ENCODE data around the gene OBSCN. TPM values are rescaled to one million over a fixed set of nuclear protein-coding genes. Genes with fewer than 3 reads are reported as not detected.

OBSCN gene
- total RNA-seq, 1 donor from 2014 or later, result 25.7 TPM

DNA sequence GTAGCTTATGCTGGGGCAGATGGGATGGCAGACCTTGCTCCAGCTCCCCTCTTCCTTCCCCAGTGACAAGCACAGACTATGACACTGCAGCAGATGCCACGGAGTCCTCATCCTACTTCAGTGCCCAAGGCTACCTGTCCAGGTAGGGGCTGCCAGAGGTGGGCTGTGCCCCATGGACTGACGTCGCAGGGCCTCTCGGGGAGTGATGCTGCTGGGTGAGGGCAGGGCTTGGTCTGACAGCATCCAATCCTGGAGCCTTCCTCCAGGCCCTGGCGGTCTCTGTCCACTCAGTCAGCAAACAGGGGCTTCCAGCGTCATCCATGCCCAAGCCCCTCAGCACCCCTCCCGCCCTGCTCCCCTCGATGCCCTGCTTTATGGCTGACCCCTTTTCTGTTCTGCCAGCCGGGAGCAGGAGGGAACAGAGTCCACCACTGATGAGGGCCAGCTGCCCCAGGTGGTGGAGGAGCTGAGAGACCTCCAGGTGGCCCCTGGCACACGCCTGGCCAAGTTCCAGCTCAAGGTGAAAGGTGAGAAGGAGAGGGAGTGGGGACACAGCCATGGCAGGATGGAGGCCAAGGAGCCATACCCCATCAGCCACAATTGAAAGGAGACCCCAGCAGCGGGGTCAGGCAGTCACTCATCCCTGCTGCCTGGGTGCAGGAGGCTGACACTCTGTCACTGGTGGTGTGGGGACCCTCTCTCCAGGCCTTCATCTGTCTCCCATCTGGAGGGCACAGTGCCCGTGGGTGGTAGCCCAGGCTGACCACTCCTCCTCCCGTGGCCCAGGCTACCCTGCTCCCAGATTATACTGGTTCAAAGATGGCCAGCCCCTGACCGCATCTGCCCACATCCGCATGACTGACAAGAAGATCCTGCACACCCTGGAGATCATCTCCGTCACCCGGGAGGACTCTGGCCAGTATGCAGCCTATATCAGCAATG lies 125.2 kb downstream of the OBSCN start:
- no peak overlapping the region for H3K27ac Mint-ChIP-seq (ENCODE audit: unreplicated experiment)
- no peaks in the 10 kb centered on the region for H3K27me3 Mint-ChIP-seq (ENCODE audit: unreplicated experiment)
- H3K4me1 Mint-ChIP-seq (ENCODE audit: low read depth, unreplicated experiment), result no peaks in the 10 kb centered on the region
- DNase-seq, result peak; percentile 8
- H3K9me3 Mint-ChIP-seq (ENCODE audit: unreplicated experiment), result no peaks in the 10 kb centered on the region
- TF ChIP-seq, protein P1, sequence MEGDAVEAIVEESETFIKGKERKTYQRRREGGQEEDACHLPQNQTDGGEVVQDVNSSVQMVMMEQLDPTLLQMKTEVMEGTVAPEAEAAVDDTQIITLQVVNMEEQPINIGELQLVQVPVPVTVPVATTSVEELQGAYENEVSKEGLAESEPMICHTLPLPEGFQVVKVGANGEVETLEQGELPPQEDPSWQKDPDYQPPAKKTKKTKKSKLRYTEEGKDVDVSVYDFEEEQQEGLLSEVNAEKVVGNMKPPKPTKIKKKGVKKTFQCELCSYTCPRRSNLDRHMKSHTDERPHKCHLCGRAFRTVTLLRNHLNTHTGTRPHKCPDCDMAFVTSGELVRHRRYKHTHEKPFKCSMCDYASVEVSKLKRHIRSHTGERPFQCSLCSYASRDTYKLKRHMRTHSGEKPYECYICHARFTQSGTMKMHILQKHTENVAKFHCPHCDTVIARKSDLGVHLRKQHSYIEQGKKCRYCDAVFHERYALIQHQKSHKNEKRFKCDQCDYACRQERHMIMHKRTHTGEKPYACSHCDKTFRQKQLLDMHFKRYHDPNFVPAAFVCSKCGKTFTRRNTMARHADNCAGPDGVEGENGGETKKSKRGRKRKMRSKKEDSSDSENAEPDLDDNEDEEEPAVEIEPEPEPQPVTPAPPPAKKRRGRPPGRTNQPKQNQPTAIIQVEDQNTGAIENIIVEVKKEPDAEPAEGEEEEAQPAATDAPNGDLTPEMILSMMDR (IDR thresholded peaks at IDR 0.05; ENCODE audit: partially characterized antibody, unreplicated experiment), result no peak
- no peaks in the 10 kb centered on the region for H3K36me3 Mint-ChIP-seq (ENCODE audit: unreplicated experiment)
- H3K4me3 Mint-ChIP-seq (ENCODE audit: unreplicated experiment), result no peak overlapping the region

DNA sequence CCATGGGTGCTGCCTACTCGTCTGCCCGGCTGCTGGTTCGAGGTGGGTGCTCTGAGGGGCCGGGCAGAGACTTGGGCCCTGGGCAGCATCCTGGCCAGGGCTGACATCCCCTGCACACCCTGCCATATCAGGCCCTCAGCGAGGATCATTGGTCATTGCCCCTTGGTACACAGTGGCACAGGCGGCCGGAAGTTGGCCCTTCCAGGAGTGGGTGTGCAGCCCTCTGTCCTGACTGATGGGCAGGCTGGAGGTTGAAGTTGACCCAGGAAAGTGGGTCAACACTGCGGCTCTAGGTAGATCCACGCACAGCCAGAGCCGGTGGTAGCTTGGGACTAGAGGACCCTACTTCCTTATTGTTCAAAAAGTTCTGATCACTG lies 125.9 kb downstream of the OBSCN start:
- H3K36me3 Mint-ChIP-seq (ENCODE audit: unreplicated experiment), result no peaks in the 10 kb centered on the region

DNA sequence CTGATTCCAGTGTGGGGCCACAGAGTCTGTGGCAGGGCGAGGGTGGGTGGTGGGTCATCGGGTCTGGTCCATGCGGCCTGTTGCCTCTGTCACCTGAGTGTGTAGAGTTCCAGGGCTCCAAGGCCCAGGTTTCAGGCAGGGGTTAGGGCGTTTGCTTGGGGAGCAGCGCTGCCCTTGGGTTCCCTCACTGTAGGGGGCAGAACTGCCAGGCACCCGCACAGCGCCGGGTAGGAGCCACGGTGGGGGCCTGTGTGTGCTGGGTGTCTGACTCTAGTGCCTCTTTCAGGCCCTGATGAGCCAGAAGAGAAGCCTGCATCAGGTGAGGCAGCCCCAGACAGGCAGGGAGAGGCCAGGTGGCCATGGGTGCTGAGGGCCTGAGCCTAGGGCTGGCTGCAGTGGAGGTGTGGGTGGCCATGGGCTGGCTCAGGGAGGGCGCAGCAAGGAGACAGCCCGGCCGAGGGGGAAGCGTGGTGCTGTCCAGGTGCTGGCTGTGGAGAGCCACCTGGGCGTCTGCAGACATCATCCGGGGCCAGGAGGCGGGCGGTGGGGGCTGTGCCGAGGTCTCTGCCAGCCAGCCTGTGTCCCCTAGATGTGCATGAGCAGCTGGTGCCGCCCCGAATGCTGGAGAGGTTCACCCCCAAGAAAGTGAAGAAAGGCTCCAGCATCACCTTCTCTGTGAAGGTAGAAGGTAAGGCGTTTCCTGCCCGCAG lies 126.5 kb downstream of the OBSCN start:
- TF ChIP-seq, protein P1 (IDR thresholded peaks at IDR 0.05; ENCODE audit: partially characterized antibody, unreplicated experiment), result no peak
- no peaks in the 10 kb centered on the region for H3K9me3 Mint-ChIP-seq (ENCODE audit: unreplicated experiment)
- H3K27me3 Mint-ChIP-seq (ENCODE audit: unreplicated experiment), result no peaks in the 10 kb centered on the region
- H3K27ac Mint-ChIP-seq (ENCODE audit: unreplicated experiment), result no peak overlapping the region
- peak; percentile 15 for DNase-seq
- no peak overlapping the region for H3K4me3 Mint-ChIP-seq (ENCODE audit: unreplicated experiment)
- no peaks in the 10 kb centered on the region for H3K4me1 Mint-ChIP-seq (ENCODE audit: low read depth, unreplicated experiment)
- no peaks in the 10 kb centered on the region for H3K36me3 Mint-ChIP-seq (ENCODE audit: unreplicated experiment)

More for the DNA sequence above, 125.9 kb downstream of the OBSCN start:
- TF ChIP-seq, protein P1 (IDR thresholded peaks at IDR 0.05; ENCODE audit: partially characterized antibody, unreplicated experiment), result no peak
- no peaks in the 10 kb centered on the region for H3K9me3 Mint-ChIP-seq (ENCODE audit: unreplicated experiment)
- no peak for DNase-seq
- H3K4me3 Mint-ChIP-seq (ENCODE audit: unreplicated experiment), result no peak overlapping the region
- H3K27me3 Mint-ChIP-seq (ENCODE audit: unreplicated experiment), result no peaks in the 10 kb centered on the region
- no peak overlapping the region for H3K27ac Mint-ChIP-seq (ENCODE audit: unreplicated experiment)
- H3K4me1 Mint-ChIP-seq (ENCODE audit: low read depth, unreplicated experiment), result no peaks in the 10 kb centered on the region

DNA sequence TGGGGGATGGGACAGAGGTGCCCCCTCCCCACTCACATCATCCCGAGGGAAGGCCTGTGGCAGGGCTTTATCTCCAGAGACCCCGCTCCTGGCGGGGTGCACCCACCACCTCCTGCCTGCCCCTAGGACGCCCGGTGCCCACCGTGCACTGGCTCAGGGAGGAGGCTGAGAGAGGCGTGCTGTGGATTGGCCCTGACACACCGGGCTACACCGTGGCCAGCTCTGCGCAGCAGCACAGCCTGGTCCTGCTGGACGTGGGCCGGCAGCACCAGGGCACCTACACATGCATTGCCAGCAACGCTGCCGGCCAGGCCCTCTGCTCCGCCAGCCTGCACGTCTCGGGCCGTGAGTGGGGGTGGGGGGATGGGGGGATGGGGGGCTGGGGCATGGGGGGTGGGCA lies 127.1 kb downstream of the OBSCN start:
- Mint-ChIP-seq H3K9me3 (ENCODE audit: unreplicated experiment) (no peaks in the 10 kb centered on the region), H3K4me3 (ENCODE audit: unreplicated experiment) (no peak overlapping the region), H3K36me3 (ENCODE audit: unreplicated experiment) (no peaks in the 10 kb centered on the region), H3K27ac (ENCODE audit: unreplicated experiment) (no peak overlapping the region), H3K27me3 (ENCODE audit: unreplicated experiment) (no peaks in the 10 kb centered on the region), H3K4me1 (ENCODE audit: low read depth, unreplicated experiment) (no peaks in the 10 kb centered on the region)
- peak; percentile 12 for DNase-seq
- TF ChIP-seq, protein P1 (IDR thresholded peaks at IDR 0.05; ENCODE audit: partially characterized antibody, unreplicated experiment), result no peak

Data from glutamatergic neuron (in vitro differentiated cells).